Activated CD4-positive, alpha-beta T cell treated with anti-CD3 and anti-CD28 coated beads for 4 hours (primary cell): Measurements from ENCODE around the gene PRSS38.

ENCODE experiments used
- DNase-seq, 2 donors: peaks; one replicate each; pipeline ENCODE4 v3.0.0-alpha.2; 2020

The PRSS38 gene

DNA sequence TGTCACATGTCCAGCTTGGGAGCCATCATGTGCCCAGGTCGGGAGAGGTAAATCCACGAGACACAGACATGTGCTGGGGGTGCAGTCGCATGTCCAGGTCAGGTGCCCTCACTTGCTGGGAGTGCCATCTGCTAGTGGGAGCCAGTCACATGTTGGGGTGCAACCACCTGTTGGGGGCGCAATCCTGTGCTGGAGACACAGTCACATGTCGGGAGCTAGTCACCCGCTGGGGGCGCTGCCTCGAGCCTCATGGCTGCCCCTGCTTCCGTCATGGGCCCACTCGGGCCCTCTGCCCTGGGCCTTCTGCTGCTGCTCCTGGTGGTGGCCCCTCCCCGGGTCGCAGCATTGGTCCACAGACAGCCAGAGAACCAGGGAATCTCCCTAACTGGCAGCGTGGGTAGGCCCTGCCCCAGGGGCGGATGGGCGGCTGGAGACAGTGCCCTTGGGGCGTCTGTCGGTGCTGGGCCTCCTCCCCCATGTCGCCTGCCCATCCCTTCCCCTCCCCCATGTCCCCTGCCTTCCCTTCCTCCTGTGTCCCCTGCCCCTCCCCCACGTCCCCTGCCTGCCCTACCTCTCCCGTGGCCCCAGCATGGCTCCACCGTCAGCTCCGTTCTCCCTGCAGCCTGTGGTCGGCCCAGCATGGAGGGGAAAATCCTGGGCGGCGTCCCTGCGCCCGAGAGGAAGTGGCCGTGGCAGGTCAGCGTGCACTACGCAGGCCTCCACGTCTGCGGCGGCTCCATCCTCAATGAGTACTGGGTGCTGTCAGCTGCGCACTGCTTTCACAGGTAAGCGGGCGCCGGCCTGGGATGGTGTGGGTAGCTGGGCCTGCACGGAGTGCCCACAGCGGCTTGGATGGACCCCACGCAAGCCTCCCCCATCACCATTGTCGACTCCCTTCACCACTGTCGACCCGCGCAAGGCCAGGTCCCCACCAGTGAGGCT lies at the start of gene PRSS38:
Gene PRSS38 (plus strand): TSS at position 208 of the 942 bp plus-strand sequence. CDS start 42 bp downstream, at position 250.
- no peak for DNase-seq

DNA sequence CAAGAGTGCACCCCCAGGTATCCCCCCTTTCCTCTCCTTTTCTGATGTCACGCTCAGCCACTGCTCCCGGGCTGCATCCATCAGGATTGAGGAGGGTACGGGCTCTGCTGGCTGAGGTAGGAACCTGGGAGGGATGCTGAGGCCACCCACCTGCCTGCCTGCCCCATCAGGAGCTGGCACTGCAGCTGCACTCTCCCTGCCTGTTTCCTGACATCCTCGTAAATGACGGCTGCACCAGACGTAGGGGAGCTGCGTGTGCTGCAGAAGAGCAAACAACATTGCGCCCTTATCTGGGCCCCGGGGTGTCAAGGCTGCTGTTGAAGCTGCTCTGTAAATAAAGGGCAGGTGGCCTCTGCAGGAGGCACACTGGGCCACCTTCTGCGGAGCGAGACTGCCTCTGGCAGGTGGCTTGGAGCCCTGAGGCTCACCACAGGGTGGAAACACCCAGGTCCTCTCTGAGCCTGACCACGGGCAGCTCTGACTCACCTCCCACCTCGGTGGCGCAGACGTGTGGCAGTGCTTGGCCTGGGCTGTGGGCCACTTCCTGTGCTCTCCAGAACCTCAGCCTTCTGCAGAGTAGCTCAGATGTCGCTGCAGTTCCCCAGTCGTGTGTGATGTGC lies 49.4 kb upstream of the PRSS38 start:
- peak; percentile 38 to 58 for DNase-seq

DNA sequence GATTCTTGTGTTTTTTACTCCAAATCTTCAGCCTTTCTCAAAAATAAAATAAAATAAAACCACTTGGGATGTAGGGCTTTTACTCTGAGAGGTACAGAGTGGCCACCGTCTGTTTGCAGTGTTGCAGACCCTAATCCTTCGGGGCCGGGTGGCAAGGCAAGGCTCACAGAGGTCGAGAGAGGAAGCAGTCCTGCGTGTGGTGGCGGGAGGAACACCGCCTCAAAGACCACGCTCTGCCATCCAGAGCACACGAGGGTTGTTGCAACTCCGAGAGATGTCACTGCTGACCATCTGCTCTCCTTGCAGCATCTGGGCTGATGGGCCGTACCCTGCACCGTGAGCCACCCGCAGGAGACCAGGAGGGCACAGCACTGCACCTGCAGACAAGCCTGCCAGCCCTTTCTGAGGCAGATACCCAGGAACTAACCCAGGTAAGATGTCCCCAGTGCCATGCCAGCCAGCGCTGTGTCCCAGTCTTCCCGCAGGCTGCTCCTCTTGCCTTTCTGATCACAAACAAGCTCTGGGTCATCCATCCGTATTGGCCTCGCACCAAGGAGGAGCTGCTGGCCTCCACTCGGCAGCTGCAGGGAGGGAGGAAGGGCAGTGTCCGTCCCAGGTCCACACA lies 48.7 kb upstream of the PRSS38 start:
- no peak for DNase-seq

DNA sequence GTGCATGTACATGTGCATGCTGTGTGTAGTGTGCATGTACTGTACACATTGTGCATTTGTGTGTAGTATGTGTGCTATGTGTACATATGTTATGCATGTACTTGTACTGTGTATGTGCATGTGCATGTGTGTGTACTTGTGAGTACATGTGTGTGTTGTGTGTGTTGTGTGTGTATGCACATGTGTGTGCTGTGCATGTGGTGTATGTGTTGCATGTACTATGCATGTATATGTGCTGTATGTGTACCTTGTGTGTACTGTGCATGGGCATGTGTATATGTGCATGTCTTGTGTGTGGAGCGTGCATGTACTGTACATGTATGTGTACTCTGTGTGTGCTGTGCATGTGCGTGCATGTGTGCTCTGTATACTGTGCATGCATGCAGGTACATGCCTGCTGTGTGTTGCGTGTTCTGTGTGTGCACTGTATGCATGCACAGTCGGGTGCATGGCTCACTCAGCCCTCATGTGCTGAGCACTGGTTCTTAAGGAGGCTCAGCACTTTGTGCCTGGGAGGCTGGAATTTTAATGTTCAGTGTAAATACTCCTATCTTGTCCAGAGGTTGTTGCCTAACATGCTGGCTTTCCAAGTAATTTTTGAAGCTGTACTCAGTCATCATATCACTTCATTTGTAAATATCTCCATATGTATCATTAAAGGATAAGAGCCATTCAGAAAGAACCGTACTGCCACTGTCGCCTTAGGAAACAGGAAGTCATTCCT lies 47.9 kb upstream of the PRSS38 start:
- no peak for DNase-seq

DNA sequence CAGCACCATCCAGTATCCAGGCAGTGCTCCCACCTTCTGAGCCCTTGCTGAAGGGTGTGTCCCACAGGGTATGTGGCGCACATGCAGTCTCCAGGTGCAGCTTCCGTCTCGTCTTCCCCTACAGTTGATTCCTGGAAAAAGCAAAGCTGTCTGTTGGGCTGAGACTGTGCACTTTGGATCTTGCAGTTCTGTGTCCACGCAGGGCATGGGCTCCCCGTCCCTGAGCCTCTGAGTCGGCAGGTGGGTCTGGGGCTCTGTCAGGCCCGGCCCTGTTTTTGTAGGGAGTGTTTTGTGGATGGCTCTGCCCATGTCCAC lies 47.4 kb upstream of the PRSS38 start:
- DNase-seq: no peak

DNA sequence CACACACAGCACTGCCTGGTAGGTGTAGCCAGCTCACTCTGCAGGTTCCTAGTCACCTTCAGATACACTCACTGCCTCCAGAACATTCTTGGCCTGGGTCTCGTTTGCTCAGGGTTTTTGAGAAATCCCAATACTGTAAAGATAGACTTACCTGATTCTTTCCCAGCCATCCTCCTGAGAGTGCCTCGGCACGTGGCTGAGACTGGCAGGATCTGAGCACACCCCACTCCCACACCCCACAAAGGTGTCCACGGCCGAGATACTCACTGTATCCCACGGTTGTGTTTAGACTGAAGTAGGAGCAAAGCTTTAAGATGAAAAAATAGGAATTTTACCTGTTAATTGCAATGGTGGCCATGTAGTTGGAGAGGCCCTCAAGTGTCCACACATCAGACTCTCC lies 46.8 kb upstream of the PRSS38 start:
- no peak for DNase-seq

DNA sequence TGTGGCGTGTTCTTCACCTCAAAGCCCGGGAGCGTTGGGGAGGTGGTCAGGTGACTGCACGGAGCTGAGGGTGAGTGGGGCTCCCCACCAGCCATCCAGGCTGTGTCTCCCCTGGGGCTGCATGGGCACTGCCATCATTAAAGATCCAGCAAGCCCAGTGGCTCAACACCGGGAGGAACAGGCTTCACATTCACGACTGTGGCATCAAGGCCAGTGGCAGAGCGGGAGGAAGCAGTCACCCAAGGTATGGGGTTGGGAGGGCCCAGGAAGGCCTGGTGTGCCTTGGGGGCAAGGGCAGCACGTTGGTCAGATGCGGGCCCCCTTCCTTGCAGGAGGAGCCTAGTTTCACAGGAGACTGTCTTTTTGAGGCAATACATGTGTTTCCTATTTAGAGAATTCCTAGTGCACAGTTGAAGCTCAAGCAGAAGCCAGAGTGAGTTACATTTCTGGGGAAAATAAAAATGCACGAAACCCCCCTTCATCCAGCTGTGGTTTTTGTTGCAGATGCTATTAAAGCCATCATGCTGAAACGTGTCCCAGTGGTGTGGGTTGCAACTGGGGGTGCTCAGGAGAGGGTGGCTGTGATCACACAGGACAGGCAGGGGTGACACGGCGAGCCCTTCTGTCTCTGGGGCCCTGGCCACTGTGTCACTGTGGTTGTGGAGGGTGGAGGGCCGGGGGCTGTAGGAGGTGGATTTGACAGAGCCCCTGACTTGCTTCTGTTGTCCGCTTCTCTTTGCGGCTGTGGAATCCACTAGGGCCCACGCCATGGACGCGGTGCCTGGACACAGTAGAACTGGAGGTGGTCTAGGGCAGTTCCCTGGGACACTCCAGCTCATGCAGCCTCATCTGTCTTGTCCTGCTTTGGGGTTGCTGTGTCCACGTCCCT lies 46.2 kb upstream of the PRSS38 start:
- no peak for DNase-seq

- DNase-seq: no peak
These were observed 45.5 kb upstream of the PRSS38 start for GRCh38 chr1:227769936-227770494.

DNA sequence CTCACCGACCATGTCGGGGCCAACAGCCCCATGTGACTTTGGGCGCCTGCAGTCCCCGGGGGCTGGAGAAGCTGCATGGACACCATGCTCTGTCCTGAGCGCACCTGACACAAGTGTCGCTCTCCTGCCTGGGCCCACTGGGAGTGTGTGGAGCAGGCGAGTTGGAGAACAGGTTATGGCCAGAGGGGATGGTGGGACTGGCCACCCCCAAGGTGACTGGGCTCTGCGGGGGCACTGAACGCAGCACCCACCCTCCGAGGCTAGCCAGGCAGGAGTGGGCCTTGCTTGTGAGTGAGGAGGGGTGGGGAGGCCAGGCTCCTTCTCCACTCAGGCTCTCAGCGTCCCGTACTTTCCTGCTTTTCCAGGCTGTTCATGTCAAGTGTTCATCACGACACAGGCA lies 44.7 kb upstream of the PRSS38 start:
- DNase-seq: no peak

DNA sequence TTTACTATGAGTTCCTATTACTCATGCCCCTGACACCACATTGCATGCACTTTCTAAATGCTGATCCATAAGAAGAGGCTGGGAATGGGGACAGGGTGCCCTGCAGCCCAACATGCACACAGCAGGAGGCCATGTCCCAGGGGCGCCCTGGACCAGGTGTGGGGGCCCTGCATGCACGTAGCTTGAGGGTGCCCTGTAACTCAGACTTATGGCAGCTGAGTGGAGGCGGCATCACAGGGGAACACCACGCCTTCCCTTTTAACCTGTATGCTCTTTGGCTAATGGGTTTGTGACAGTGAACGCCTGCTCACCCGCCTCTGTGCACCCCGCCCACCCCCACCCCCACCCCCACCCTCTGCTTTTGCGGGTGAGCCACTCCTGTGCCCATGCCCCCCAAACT lies 44.1 kb upstream of the PRSS38 start:
- no peak for DNase-seq

DNA sequence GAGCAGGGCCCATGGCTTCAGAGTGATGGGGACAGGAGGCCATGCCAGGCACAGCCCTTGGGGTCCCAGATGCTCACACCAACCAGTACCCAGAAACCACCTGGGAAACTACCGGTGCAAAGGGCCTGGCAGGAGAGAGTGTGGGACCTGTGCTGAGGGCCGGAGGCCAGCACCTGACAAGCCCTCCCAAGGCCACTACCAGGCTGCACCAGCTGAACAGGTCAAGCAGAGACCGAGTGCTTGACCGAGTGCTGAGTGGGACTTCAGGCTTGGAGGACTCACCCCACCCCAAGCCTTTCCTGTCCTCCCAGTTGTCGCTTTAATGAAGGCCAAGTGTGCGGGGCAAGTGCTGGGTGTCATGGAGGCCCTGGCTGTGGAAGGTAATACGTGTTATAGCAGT lies 43.7 kb upstream of the PRSS38 start:
- DNase-seq: no peak

- DNase-seq: no peak
These were observed 41.9 kb upstream of the PRSS38 start for GRCh38 chr1:227773558-227773957.

GRCh38 chr1:227774051-227774731 lies 41.3 kb upstream of the PRSS38 start:
- DNase-seq: no peak

GRCh38 chr1:227774821-227775661 lies 40.4 kb upstream of the PRSS38 start:
- no peak for DNase-seq

DNA sequence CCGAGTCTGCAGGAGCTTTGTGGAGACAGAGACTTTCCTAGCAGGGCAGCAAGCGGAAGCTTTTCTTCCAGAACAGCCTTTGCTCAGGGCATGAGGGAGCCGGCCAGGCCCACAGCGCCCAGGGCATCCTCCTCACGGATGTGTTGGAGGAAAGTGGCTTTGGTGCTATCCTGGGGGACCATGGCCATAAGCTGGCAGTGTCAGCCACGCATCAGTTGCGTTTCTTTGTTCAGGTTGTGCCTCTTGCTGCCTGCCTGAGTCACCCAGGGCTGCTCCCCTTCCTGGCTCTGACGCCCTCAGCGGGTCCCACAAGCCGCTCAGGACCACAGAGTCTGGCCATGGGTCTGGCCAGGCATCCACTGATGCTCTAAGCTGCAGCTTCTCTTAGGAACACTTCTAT lies 39.6 kb upstream of the PRSS38 start:
- DNase-seq: no peak

DNA sequence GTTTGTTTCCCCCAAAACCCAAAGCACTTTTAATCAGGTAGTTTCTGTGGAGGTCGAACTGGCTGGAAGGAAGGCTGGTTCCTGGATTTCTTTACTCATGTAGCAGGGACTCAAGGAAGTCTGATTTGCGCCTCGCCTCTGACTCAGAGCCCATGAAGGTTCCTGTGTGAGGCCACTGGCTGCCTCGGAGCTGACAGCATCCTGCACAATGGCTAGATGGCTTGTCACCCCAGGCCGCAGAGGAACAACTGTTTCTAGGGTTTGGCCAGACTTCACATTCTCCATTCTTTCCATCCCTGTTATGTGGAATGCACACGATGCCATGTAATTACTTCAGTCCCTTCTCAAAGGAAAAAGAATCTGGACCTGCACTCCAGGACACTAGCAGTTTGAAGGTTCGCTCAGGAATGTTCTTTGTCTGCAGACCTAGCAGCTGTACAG lies 39.1 kb upstream of the PRSS38 start:
- no peak for DNase-seq

GRCh38 chr1:227777156-227777555 lies 38.3 kb upstream of the PRSS38 start:
- DNase-seq: no peak

DNA sequence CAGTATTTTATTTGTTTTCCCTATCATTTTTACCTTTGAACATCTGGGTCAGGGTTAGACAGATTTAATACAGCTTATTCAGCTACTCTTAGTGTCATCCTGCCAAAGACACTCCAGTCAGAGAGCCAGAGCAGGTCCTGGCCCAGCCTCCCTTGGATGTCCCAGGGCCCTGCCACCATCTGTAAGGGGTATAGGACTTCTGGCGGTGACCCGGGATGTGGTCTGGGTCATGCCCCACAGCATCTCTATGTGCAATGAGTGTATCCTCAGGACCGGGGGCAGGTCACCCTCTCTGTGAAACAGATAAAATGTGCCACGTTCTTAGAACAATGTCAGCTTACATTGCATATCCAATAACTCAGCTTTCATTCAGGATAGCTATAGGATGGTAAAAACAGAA lies 37.8 kb upstream of the PRSS38 start:
- DNase-seq: no peak

GRCh38 chr1:227778401-227778947 lies 37.0 kb upstream of the PRSS38 start:
- DNase-seq: no peak

DNA sequence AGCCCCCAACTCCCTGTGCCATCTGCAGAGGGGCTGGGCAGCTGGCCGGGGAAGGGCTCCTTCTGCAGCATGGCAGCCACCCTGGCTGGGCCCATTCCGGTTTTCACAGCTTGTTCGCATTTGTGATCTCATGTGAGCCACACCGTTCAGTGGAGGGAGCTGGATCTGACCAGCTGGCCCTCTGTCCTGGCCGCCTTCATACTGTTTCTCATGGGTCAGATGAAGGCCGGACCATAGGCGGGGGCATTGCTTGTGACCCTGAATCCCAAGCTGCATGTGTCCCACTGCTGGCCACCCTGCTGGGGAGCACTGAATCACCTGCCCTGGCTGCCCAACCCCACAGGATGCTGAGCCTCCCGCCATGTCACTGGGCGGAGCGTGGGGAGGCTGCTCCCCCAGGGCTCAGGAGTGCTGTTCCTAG lies 36.4 kb upstream of the PRSS38 start:
- DNase-seq: no peak
